OCI-M2 (cell line): Measurements from ENCODE around the gene CROCC2.

Experiments
- DNase-seq: peaks from one replicate; lab custom pipeline; 2025; ENCODE audit not compliant: unreplicated experiment; lab: John Stamatoyannopoulos, UW

Gene CROCC2

DNA sequence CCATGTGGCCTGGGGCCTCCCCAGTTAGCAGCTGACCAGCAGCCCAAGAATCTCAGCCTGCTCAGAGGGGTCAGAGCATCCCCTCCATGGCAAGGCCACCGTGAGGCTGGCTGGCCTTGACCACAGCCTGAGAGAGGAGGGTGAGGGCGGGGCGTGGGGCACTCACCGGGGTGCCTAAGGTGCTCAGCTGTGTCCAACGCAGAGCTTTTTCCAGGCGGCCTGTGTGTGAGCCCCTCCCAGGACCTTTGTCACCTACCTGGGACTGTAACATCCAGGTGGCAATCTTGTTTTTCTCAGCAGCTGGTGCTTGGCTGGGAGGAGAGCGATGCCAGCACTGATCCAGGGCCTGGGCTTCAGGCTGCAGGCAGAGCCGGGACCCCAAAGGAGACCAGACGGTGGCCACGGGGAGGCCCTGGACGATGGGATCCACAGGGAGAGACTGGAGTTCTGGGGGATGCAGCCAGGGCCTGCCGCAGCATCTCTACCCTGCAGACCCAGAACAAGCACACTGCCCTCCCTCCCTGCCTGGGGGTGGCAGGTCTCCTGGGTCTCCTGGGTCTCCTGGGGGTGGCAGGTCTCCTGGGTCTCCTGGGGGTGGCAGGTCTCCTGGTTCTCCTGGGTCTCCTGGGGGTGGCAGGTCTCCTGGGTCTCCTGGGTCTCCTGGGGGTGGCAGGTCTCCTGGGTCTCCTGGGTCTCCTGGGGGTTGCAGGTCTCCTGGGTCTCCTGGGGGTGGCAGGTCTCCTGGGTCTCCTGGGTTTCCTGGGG, 104.6 kb downstream of the CROCC2 start:
- no peak for DNase-seq

GRCh38 chr2:241011296-241011600, 105.1 kb downstream of the CROCC2 start:
- no peak for DNase-seq

DNA sequence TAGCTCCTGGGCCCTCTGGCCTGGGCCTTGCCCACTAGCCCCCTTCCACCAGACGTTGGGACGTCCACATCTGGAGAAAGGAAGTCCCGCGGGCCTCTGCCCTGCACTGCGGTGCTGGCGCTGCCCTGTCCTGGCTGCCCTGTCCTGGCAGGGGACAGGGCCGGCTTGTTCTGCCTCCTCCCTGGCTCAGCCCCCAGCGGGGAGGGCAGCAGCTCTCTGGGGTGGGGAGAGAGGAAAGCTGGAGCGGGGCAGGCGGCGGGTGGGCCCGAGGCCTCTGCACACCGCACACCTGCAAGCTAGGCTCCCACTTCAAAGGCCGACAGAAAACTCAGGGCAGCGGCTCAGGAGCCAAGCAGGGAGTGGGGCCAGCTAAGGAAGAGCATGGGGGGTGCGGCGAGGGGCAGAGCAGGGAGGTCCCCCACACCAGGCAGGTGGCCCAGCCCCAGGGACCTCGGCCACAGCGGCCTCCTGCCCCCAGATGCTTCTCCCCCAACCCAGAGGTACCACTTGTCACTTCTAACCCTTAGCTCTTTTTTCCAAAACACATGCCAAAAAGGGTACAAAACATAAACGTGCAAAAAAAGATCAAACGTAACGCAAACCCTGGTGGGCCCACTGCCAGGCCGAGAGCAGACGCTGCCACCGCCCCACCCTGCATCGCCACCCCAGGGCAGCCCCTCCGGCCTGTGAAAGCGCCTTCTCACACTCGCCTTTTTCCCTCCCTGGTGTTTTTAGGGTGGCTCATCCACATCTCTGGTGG, 105.8 kb downstream of the CROCC2 start:
- DNase-seq = no peak

DNA sequence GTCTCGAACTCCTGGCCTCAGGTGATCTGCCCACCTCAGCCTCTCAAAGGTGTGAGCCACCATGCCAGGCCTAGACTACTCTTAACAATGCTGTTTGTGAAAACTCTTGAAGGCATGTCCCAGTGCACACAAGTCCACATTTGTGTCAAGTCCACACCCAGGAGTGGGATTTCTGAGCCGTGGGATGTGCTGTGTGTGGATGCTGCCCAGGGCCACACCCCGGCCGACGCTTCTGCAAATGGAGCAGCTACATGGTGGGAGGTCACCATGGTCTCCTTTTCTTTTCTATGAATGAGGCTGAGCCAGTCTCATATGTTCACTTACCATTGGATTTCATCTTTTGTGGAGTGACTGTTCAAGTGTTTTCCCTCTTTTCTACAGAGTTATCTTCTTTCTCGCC, 108.1 kb downstream of the CROCC2 start:
- DNase-seq = no peak

GRCh38 chr2:241014764-241015163, 108.6 kb downstream of the CROCC2 start:
- DNase-seq = no peak

DNA sequence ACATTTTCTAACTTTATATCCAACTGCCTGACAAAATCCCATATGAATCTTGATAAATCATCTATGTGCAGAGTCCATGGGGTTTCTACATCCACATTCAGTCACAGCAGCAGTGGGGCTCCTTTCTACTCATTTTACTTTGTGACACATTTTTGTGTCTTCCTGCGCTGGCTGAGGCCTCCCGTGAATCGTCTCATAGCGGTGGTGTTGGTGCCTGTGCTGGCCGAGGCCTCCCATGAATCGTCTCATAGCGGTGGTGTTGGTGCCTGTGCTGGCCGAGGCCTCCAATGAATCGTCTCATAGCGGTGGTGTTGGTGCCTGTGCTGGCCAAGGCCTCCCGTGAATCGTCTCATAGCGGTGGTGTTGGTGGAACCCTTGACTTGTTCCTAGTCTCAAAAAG, 109.3 kb downstream of the CROCC2 start:
- no peak for DNase-seq

GRCh38 chr2:241017228-241017940, 111.2 kb downstream of the CROCC2 start:
- no peak for DNase-seq

GRCh38 chr2:241018051-241018891, 112.1 kb downstream of the CROCC2 start:
- DNase-seq = no peak

GRCh38 chr2:241019441-241020139, 113.5 kb downstream of the CROCC2 start:
- DNase-seq = no peak

DNA sequence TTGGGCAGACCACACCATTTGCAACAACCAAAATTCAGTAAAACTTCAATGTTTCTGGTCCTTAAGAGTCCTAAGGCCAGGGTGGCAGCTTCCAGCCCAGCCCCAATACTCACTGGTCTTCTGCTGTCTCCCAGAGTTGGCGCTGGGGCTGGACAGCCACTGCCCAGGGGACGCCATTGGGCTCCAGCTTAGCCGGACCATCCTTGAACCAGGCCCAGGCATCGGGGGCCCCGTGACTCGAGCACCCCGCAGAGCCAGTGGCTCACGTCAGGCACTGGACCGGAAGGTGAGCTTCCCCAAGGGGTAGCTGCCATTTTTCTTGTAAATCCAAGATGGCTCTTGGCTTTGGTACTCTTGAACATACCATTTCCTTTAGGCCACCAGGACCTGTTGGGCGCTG, 114.1 kb downstream of the CROCC2 start:
- DNase-seq = no peak

GRCh38 chr2:241020629-241021190, 114.6 kb downstream of the CROCC2 start:
- no peak for DNase-seq

DNA sequence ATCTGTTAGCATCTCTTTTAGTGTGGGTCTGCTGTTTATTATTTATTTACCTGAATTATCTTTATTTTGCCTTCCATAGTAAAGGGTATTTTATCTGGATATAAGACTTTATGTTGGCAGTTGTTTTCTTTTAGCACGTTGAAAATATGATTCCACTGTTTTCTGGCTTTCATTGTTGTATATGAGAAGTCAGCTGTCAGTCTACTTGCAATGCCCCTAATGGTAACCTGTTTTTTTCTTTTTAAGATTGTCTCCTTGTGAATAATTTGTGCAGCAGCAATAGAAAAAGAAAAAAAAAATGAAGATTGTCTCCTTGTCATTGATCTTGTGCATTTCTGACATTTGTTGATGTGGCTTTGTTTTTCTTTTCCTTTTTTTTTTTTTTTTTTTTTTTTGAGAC, 119.5 kb downstream of the CROCC2 start:
- no peak for DNase-seq

DNA sequence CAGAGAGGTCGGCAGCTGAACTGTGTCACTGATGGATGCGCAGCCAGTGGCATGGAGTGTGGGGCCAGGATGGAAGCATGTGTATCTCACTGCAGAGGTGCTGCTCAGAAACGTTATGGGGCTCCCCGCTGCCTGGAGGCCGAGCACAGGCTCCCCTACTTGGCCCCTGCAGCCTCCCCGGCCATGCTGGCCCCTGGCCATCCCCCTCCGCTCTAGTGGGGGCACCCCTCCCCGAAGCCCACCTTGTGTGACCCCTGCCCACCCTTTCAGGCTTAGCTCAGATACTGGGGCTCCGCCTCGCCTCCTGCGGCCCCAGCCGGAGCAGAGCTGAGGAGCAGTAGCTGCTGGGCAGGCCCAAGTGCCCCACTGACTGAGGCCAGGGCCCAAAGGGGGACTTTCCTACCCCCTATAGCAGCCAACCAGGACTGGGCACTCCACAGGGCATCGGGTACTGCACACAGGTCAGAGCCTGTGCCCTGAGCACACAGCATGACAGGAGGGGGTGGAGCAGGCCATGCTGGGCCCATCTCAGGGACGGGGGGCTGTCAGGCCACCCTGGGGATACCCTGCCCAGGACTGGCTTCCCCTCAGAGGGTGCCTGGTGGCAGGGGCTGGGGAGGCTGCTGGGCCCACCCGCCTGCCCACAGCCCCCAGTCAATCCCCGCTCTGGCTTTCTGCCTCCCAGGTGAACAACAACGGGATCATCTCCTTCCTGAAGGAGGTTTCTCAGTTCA, 123.6 kb downstream of the CROCC2 start:
- DNase-seq = no peak

GRCh38 chr2:241030333-241030680, 124.2 kb downstream of the CROCC2 start:
- DNase-seq = no peak

DNA sequence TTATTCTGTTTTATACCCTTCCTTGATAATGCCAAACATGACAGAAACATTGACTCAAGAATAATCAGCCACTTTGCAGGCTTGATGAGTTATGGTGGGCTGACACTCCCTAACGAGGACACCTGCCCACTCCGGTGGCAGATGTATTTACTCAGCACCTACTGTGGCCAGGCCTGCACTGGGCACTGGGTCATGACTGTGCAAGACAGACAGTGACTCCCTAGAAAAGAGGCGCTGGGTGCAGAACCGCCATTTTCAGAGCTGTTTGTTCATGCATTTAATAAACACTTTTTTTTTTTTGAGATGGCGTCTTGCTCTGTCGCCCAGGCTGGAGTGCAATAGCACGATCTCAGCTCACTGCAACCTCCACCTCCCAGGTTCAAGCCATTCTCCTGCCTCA, 124.7 kb downstream of the CROCC2 start:
- no peak for DNase-seq

DNA sequence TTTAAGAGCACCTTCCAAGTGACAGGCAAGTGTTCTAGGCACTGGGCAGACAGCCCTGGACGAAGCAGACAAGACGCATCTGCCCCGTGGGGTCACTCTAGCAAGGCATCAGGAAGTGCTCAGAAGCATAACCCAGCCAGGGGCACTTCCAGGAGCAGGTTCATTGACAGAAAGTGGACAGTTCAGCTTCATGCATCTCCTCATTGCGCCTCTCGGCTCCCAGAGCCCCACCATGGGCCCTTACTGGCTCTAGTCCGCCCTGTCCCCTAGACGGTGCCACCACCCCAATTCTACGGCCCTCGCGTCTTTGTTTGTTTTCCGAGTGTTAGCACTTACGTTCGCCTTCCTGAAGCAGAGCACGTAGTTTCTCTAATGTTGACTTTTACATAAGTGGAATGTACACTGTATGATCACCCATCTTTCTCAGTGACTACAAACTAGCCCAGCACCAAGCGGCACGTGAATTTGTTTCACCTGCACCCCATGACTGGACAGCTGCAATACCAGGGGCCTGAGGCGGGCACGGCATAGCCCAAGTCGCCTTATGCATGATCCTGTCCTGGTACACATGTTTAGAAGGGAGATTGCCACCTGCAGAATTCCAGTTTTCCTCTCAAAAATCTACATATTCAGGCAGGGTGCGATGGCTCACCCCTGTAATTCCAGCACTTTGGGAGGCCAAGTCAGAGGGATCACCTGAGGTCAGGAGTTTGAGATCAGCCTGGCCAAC, 125.5 kb downstream of the CROCC2 start:
- DNase-seq = no peak

DNA sequence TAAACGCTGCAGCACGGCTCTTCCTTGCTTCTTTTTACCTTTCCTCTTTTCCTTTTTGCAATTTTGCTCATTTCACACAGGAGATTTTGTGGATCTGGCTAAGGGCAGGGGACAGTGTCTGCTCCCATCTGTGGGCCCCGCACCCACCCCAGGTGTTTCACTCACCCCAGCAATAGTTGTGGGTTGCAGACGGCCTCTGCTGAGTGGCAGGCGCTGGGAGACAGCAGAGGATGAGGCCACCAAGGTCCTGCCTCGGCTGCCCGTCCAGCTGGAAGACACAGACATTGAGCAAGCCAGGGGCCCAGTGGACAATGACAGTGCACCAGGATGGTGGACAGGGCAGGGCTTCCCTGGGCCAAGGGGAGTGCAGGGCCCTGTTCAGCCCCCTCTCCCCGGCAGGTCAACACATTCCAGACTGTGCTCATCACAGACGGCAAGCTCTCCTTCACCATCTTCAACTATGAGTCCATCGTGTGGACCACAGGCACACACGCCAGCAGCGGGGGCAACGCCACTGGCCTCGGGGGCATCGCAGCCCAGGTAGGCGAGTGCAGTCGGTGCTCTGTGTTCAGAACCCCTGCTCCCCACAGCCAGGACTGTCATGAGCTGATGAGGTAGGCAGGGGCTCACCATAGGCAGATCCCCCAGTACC, 127.3 kb downstream of the CROCC2 start:
- DNase-seq = no peak

GRCh38 chr2:241033994-241034393, 127.9 kb downstream of the CROCC2 start:
- no peak for DNase-seq
